CD14-positive monocyte (primary cell): ENCODE results near the gene PAGR1. TPM values are rescaled to one million over a fixed set of nuclear protein-coding genes. Genes with fewer than 3 reads are reported as not detected.

Experiments used
- DNase-seq, 3 donors: peaks; one replicate each; pipeline ENCODE4 v3.0.0-alpha.2; 2011 to 2022
- H2AFZ ChIP-seq: 2 replicates; pipeline ENCODE4 v1.6.0; 2012; ENCODE audit warnings: mild to moderate bottlenecking, low read depth, low read length, inconsistent platforms; ENCODE audit not compliant: insufficient read depth, poor library complexity, severe bottlenecking
- H3K27ac ChIP-seq, 2 donors: 1 replicate in 1 of 2; 2 replicates in 1 of 2; pipeline ENCODE4 v1.5.1; 2012 to 2013; ENCODE audit warnings: low read length in 2 of 2, control low read depth in 1 of 2, inconsistent platforms in 1 of 2, low read depth in 1 of 2, mild to moderate bottlenecking in 1 of 2
- H3K27me3 ChIP-seq, 2 donors: one replicate each; pipeline versions ENCODE4 v1.6.0 to v1.6.1; 2011 to 2013; ENCODE audit warnings: low read length in 2 of 2; ENCODE audit not compliant: control insufficient read depth in 2 of 2, insufficient read depth in 2 of 2
- H3K36me3 ChIP-seq, 2 donors: replicated peaks in 1 of 2; 1 replicate in 1 of 2; 2 replicates in 1 of 2; pipeline versions ENCODE4 v1.5.1 to v1.6.1; 2012 to 2013; ENCODE audit warnings: low read length in 2 of 2, control low read depth in 1 of 2, inconsistent platforms in 1 of 2, mild to moderate bottlenecking in 1 of 2; ENCODE audit not compliant: insufficient read depth in 2 of 2, control insufficient read depth in 1 of 2
- H3K4me1 ChIP-seq, 2 donors: 1 replicate in 1 of 2; 2 replicates in 1 of 2; pipeline versions ENCODE4 v1.5.1 to v1.6.1; 2012 to 2013; ENCODE audit warnings: low read length in 2 of 2, control low read depth in 1 of 2, inconsistent platforms in 1 of 2, mild to moderate bottlenecking in 1 of 2, moderate library complexity in 1 of 2; ENCODE audit not compliant: insufficient read depth in 2 of 2, control insufficient read depth in 1 of 2
- H3K4me2 ChIP-seq: replicated peaks from 2 replicates; pipeline ENCODE3; 2012; ENCODE audit warnings: low read length, moderate library complexity, mild to moderate bottlenecking; ENCODE audit not compliant: poor library complexity, severe bottlenecking; ENCODE audit errors: extremely low read depth
- H3K4me3 ChIP-seq, 3 experiments: fragments of 200-600 bp in 1 of 3; sonication (generic) in 1 of 3; replicated peaks in 1 of 3; 1 replicate in 2 of 3; 2 replicates in 1 of 3; pipeline ENCODE4 v1.5.1; 2011 to 2013; ENCODE audit warnings: low read length in 3 of 3, mild to moderate bottlenecking in 3 of 3, control low read depth in 2 of 3, low read depth in 2 of 3, inconsistent platforms in 1 of 3, moderate library complexity in 1 of 3
- H3K79me2 ChIP-seq: 2 replicates; pipeline ENCODE4 v1.6.0; 2012; ENCODE audit warnings: mild to moderate bottlenecking, control low read depth, inconsistent platforms, low read length, moderate library complexity; ENCODE audit not compliant: insufficient read depth
- H3K9ac ChIP-seq: 2 replicates; pipeline ENCODE4 v1.6.0; 2017; ENCODE audit warnings: low read length, mild to moderate bottlenecking; ENCODE audit not compliant: insufficient read depth, poor library complexity, severe bottlenecking
- H3K9me3 ChIP-seq, 2 donors: replicated peaks in 1 of 2; 1 replicate in 1 of 2; 2 replicates in 1 of 2; pipeline versions ENCODE4 v1.5.1 to v1.6.1; 2012 to 2013; ENCODE audit warnings: low read length in 2 of 2, control low read depth in 1 of 2; ENCODE audit not compliant: control insufficient read depth in 1 of 2, insufficient read depth in 1 of 2
- H4K20me1 ChIP-seq: 2 replicates; pipeline ENCODE4 v1.6.0; 2012; ENCODE audit warnings: mild to moderate bottlenecking, low read length, control low read depth, moderate library complexity; ENCODE audit not compliant: insufficient read depth
- H3K27ac Mint-ChIP-seq, 7 donors: one replicate each; pipeline ENCODE4 v1.8.0; 2020; ENCODE audit warnings: mild to moderate bottlenecking in 7 of 7, mixed read lengths in 7 of 7, moderate library complexity in 6 of 7, inconsistent platforms in 2 of 7
- H3K27me3 Mint-ChIP-seq, 3 donors: one replicate each; pipeline ENCODE4 v1.8.0; 2021 to 2022; ENCODE audit warnings: low read depth in 3 of 3, mild to moderate bottlenecking in 3 of 3, mixed read lengths in 3 of 3, moderate library complexity in 3 of 3, inconsistent platforms in 1 of 3
- H3K36me3 Mint-ChIP-seq, 2 donors: one replicate each; pipeline ENCODE4 v1.8.0; 2020; ENCODE audit warnings: mixed read lengths in 2 of 2, inconsistent platforms in 1 of 2, mild to moderate bottlenecking in 1 of 2
- H3K4me1 Mint-ChIP-seq: one replicate; pipeline ENCODE4 v1.8.0; 2020; ENCODE audit warnings: mild to moderate bottlenecking, mixed read lengths
- H3K4me3 Mint-ChIP-seq, 2 donors: one replicate each; pipeline ENCODE4 v1.8.0; 2020; ENCODE audit warnings: mild to moderate bottlenecking in 2 of 2, mixed read lengths in 2 of 2, moderate library complexity in 1 of 2
- H3K9me3 Mint-ChIP-seq, 7 donors: one replicate each; pipeline ENCODE4 v1.8.0; 2020 to 2022; ENCODE audit warnings: mixed read lengths in 7 of 7, mild to moderate bottlenecking in 6 of 7, moderate library complexity in 6 of 7, inconsistent platforms in 2 of 7
- CTCF ChIP-seq: fragments of 200-600 bp; IDR thresholded peaks from one replicate; pipeline ENCODE4 v1.8.0; 2022; ENCODE audit warnings: antibody characterized with exemption, mild to moderate bottlenecking
- WGBS: methylation state at CpG from one replicate; pipeline ENCODE4 v1.1.5; 2013; ENCODE audit warnings: missing lambda C conversion rate; ENCODE audit not compliant: insufficient coverage; 5-methylcytosine and 5-hydroxymethylcytosine counted together
- intact Hi-C, 2 donors: fragments of 100-400 bp; cut with micrococcal nuclease; formaldehyde crosslinking; loops; one replicate each; pipeline versions ENCODE4 v1.15.0 to v1.15.1; 2023
- polyA plus RNA-seq, 3 donors: library from polyadenylated mRNA; depleted of rRNA in 1 of 3; unstranded in 2 of 3; stranded (reverse) in 1 of 3; fragments of 300-500 nt in 2 of 3; fragments of >200 nt in 1 of 3; fragmentation: Illumina TruSeq in 2 of 3; gene quantifications; 1 replicate in 2 of 3; 2 replicates in 1 of 3; pipeline ENCODE4 v1.2.3, GENCODE V29; 2012 to 2021

Gene PAGR1
- polyA plus RNA-seq, 3 donors: 12.6 to 43.4 (median 36.3) TPM

- Histone ChIP-seq H3K9ac (no peak overlapping the region), H4K20me1 (peaks cover 81% of the 10 kb centered on the region), H3K4me1 (no peaks in the 10 kb centered on the region), H3K9me3 (no peaks in the 10 kb centered on the region), H3K4me3 (no peak overlapping the region), H3K36me3 (peaks cover 92 to 100% of the 10 kb centered on the region in 2 donors), H3K79me2 (no peaks in the 10 kb centered on the region), H3K27me3 (no peaks in the 10 kb centered on the region), H2AFZ (no peak overlapping the region), H3K27ac (no peak overlapping the region), H3K4me2 (no peak overlapping the region)
- Mint-ChIP-seq H3K27me3 (no peaks in the 10 kb centered on the region), H3K27ac (no peak overlapping the region), H3K9me3 (no peaks in the 10 kb centered on the region), H3K36me3 (peaks cover 80 to 100% of the 10 kb centered on the region in 2 donors), H3K4me3 (no peak overlapping the region), H3K4me1 (no peaks in the 10 kb centered on the region)
- no peak for TF ChIP-seq CTCF
- over 99% methylated on average over 15 of the region's 15 CpGs for WGBS
- DNase-seq: no peak
- intact Hi-C loops: no loop called here
Observed at GRCh38 chr16:29836623-29837022, 20.7 kb downstream of the PAGR1 start.

DNA sequence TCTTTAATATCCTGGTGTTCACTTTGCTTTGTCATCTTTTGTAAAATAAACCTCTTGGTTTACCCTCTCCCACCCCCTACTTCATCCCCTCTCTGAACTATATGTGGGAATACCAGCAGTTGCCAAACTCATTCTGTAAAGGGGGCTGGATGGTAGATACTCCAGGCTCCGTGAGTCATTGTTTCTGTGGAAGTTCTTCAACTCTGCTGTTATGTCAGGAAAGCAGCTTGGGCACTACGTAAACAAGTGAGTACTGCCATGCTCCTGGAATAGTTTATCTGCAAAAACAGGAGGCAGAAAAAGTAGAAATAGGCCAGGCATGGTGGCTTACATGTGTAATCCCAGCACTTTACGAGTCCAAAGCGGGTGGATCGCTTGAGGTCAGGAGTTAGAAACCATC is 21.9 kb downstream of the PAGR1 start:
- no peaks in the 10 kb centered on the region for H3K4me1 Mint-ChIP-seq
- Histone ChIP-seq H3K4me1 (no peaks in the 10 kb centered on the region), H3K36me3 (peaks cover 96 to 100% of the 10 kb centered on the region in 2 donors), H3K27ac (no peak overlapping the region), H3K4me2 (no peak overlapping the region), H3K79me2 (no peaks in the 10 kb centered on the region), H3K27me3 (no peaks in the 10 kb centered on the region), H3K9ac (no peak overlapping the region), H4K20me1 (peaks cover 77% of the 10 kb centered on the region), H3K9me3 (no peaks in the 10 kb centered on the region), H3K4me3 (no peak overlapping the region), H2AFZ (no peak overlapping the region)
- H3K27ac Mint-ChIP-seq: peak overlapping the region in 1 of 7 donors; percentile 59
- no peaks in the 10 kb centered on the region for H3K9me3 Mint-ChIP-seq
- 100% methylated on average over 2 of the region's 5 CpGs for WGBS
- no peak for TF ChIP-seq CTCF
- peaks cover 78 to 100% of the 10 kb centered on the region in 2 donors for H3K36me3 Mint-ChIP-seq
- H3K4me3 Mint-ChIP-seq: no peak overlapping the region
- DNase-seq: no peak
- intact Hi-C loops: no loop called here
- no peaks in the 10 kb centered on the region for H3K27me3 Mint-ChIP-seq
